Fibroblast of mammary gland (primary cell): ENCODE results near the gene ANKRD50.

Source experiments
- DNase-seq: peaks from one replicate; pipeline ENCODE4 v3.0.0-alpha.2; 2010; ENCODE audit warnings: low read depth
- H3K4me3 ChIP-seq: 2 replicates; pipeline ENCODE4 v1.5.1; 2011; ENCODE audit warnings: low read depth, mild to moderate bottlenecking, low read length, moderate library complexity; ENCODE audit not compliant: control insufficient read depth
- CTCF ChIP-seq: conservative IDR thresholded peaks from 2 replicates; pipeline ENCODE4 v1.5.1; 2011; ENCODE audit warnings: low read depth, low read length, inconsistent platforms; ENCODE audit not compliant: control insufficient read depth, insufficient read depth

Gene ANKRD50

GRCh38 chr4:124727331-124727890 lies 14.9 kb upstream of the ANKRD50 start:
- no peak for TF ChIP-seq CTCF
- no peak for DNase-seq
- H3K4me3 ChIP-seq: no peak overlapping the region

GRCh38 chr4:124726269-124726668 lies 13.7 kb upstream of the ANKRD50 start:
- no peak overlapping the region for H3K4me3 ChIP-seq
- no peak for TF ChIP-seq CTCF

GRCh38 chr4:124722071-124722470 lies 9.5 kb upstream of the ANKRD50 start:
- DNase-seq: peak; percentile 49
- no peak for TF ChIP-seq CTCF
- no peak overlapping the region for H3K4me3 ChIP-seq

More at GRCh38 chr4:124726269-124726668, 13.7 kb upstream of the ANKRD50 start:
- no peak for DNase-seq

GRCh38 chr4:124717101-124717500 lies 4.6 kb upstream of the ANKRD50 start:
- no peak overlapping the region for H3K4me3 ChIP-seq
- TF ChIP-seq CTCF: no peak

GRCh38 chr4:124713185-124713592 lies 657 bp upstream of the ANKRD50 start:
- peak; percentile 81 for DNase-seq
- peak overlapping the region; percentile 74 for H3K4me3 ChIP-seq
- TF ChIP-seq CTCF: peak; percentile 54

More at GRCh38 chr4:124717101-124717500, 4.6 kb upstream of the ANKRD50 start:
- DNase-seq: no peak

- peak; percentile 79 for DNase-seq
- peak overlapping the region; percentile 83 for H3K4me3 ChIP-seq
- TF ChIP-seq CTCF: peak; percentile 38
Measured at GRCh38 chr4:124711471-124712371, 811 bp downstream of the ANKRD50 start.
